ENCODE results near the gene CUL4A.

GRCh38 chr13:113205428-113205931 is 3.9 kb upstream of the CUL4A start:
- TF ChIP-seq CREB5 (CRISPR knock-in tag; IDR thresholded peaks at IDR 0.05; ENCODE audit: low read depth) (no peak), ZFP30 (CRISPR knock-in tag; IDR thresholded peaks at IDR 0.05) (no peak), PATZ1 (CRISPR knock-in tag; IDR thresholded peaks at IDR 0.05; ENCODE audit: borderline replicate concordance) (no peak)

All from SK-N-SH treated with all-trans-retinoic acid at 6 μM for 48 hours (cell line).